Type B pancreatic cell (in vitro differentiated cells): Measurements from ENCODE around the gene RANGAP1. TPM values are rescaled to one million over a fixed set of nuclear protein-coding genes. Genes with fewer than 3 reads are reported as not detected.

ENCODE experiments used
- DNase-seq: peaks from one replicate; pipeline ENCODE4 v3.0.0; 2021; ENCODE audit warnings: mixed read lengths; ENCODE audit not compliant: unreplicated experiment; ENCODE audit errors: extremely low spot score
- H3K27ac Mint-ChIP-seq: 2 replicates; pipeline ENCODE4 v1.8.0; 2021; ENCODE audit warnings: mild to moderate bottlenecking, mixed read lengths
- H3K27me3 Mint-ChIP-seq: 2 replicates; pipeline ENCODE4 v1.8.0; 2021; ENCODE audit warnings: mixed read lengths
- H3K36me3 Mint-ChIP-seq: 2 replicates; pipeline ENCODE4 v1.8.0; 2021; ENCODE audit warnings: mixed read lengths
- H3K4me1 Mint-ChIP-seq: one replicate; pipeline ENCODE4 v1.8.0; 2021; ENCODE audit warnings: mixed read lengths; ENCODE audit not compliant: unreplicated experiment
- H3K4me3 Mint-ChIP-seq: 2 replicates; pipeline ENCODE4 v1.8.0; 2021; ENCODE audit warnings: mild to moderate bottlenecking, mixed read lengths
- H3K9me3 Mint-ChIP-seq: 2 replicates; pipeline ENCODE4 v1.8.0; 2021; ENCODE audit warnings: mixed read lengths
- total RNA-seq: library from RNA; stranded (reverse); gene quantifications from 2 replicates; pipeline ENCODE4 v1.2.1, GENCODE V29; 2021; ENCODE audit warnings: low replicate concordance
- TF ChIP-seq, protein P1 (sequence below): fragments of 200-600 bp; sonication (generic); conservative IDR thresholded peaks from 2 replicates; pipeline ENCODE4 v1.5.0; 2021; ENCODE audit warnings: antibody characterized with exemption, mild to moderate bottlenecking

RANGAP1 gene
- total RNA-seq, 1 donor from 2014 or later: 83.7 TPM

DNA sequence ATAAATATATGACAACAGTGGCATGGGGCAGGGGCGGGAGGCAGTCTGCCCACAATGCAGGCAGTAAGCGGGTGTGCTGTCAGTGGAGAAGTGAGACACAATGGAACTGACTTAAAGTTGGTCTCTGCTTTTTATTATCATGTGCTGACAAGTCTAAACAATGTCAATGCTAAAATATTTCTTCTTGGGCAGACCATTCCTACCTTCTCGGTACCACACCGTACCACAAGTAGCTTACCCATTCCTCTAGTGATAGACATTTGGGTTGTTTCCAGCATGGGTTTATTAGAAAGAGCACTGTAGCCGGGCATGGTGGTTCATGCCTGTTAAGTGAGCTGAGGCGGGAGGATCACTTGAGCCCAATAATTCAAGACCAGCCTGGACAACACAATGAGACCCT is 42.6 kb downstream of the RANGAP1 start:
- H3K4me3 Mint-ChIP-seq: no peak overlapping the region
- no peaks in the 10 kb centered on the region for H3K27me3 Mint-ChIP-seq
- no peak for DNase-seq
- peaks cover 4% of the 10 kb centered on the region for H3K4me1 Mint-ChIP-seq
- no peak overlapping the region for H3K27ac Mint-ChIP-seq
- peaks cover 4% of the 10 kb centered on the region for H3K36me3 Mint-ChIP-seq
- TF ChIP-seq, protein P1, sequence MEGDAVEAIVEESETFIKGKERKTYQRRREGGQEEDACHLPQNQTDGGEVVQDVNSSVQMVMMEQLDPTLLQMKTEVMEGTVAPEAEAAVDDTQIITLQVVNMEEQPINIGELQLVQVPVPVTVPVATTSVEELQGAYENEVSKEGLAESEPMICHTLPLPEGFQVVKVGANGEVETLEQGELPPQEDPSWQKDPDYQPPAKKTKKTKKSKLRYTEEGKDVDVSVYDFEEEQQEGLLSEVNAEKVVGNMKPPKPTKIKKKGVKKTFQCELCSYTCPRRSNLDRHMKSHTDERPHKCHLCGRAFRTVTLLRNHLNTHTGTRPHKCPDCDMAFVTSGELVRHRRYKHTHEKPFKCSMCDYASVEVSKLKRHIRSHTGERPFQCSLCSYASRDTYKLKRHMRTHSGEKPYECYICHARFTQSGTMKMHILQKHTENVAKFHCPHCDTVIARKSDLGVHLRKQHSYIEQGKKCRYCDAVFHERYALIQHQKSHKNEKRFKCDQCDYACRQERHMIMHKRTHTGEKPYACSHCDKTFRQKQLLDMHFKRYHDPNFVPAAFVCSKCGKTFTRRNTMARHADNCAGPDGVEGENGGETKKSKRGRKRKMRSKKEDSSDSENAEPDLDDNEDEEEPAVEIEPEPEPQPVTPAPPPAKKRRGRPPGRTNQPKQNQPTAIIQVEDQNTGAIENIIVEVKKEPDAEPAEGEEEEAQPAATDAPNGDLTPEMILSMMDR: no peak
- H3K9me3 Mint-ChIP-seq: no peaks in the 10 kb centered on the region

DNA sequence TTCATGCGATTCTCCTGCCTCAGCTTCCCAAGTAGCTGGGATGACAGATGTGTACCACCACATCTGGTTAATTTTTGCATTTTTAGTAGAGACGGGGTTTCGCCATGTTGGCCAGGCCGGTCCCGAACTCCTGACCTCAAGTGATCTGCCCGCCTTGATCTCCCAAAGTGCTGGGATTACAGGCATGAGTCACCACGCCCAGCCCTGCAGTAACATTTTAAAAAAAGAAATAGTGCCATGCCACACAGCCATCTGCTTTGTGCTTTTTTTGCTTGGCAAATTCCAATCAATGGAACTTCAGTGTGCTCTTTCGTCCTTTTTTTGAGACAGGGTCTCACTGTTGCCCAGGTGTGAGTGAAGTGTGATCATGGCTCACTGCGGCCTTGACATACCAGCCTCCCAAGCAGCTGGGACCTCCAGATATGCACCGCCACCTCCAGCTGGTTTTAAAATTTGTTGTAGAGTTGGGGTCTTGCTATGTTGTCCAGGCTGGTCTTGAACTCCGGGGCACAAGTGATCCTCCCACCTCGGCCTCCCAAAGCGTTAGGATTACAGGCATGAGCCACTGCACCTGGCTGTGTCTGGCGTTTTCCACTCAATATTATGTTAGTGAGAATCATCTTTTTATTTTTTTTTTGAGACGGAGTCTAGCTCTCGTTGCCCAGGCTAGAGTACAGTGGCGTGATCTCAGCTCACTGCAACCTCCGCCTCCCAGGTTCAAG is 43.4 kb downstream of the RANGAP1 start:
- TF ChIP-seq, protein P1: no peak
- no peak for DNase-seq
- Mint-ChIP-seq H3K4me3 (no peak overlapping the region), H3K27me3 (no peaks in the 10 kb centered on the region), H3K9me3 (no peaks in the 10 kb centered on the region), H3K27ac (no peak overlapping the region), H3K4me1 (peaks cover 4% of the 10 kb centered on the region), H3K36me3 (peaks cover under 1% of the 10 kb centered on the region)

DNA sequence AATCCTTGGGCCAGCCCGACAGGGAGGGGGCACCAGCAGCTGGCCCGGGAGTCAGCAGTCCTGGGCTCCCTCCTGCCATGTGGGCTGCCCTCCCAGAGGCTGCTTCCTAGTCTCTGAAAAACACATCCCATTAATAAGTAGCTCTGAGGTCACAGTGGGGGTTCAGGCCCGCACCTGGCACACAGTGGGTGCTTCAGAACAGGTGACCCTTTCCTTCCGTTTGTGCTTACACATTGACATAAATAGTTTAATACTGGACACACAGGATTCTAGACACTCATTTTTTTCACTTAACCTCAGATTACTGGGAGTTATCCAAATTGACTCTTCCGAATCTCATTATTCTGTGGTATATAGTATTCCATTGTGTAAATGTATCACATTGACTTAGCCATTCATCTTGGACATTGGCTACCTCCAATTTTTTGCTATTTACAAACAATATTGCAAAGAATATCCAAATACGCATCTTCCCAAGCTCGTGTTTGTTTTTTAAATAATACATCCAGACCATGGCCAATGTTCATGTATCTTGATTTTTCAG is 44.8 kb downstream of the RANGAP1 start:
- H3K36me3 Mint-ChIP-seq: no peaks in the 10 kb centered on the region

DNA sequence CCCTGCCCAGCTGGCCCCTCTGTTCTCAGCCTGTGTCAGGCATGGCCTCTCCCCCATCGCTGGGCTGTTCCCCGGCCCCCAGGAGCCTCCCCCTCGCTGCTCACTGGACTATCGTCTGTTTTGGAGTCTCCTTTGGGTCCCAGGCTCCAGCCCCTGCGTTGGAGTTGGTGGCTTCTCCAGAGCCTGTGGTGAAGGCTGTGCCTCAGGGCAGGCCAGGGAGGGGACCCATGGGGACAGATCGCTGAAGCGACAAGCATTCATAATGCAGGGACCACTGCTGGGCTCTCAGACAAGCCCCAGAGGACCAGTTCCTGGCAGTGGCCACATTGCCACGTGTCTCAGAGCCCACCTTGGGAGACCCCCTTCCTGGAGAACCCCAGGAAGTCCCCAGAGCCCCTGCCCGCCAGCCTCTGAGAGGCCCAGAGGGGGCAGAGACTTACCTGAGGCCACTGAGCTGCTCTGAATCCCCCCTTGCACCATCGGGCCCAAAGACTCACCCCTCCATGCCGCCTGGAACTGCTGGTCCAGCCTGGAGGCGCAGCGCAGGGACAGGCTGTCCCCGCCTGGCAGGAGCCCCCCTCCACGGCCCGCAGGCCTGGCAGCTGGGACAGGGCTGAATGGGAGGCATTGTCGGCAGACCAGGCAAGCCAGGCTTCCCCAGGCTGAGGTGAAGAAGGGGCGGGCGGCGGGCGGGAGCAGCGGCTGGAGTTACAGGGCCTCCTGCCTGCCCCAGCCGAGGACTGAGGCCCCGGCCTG is 45.4 kb downstream of the RANGAP1 start, which contains the start of gene CHADL:
CHADL (minus strand) TSS at position 555 of the 756 bp plus-strand sequence; CDS start at position 505, 50 bp downstream.
- Mint-ChIP-seq H3K27me3 (peaks cover 3% of the 10 kb centered on the region), H3K36me3 (no peaks in the 10 kb centered on the region), H3K4me1 (peaks cover 4% of the 10 kb centered on the region), H3K9me3 (no peaks in the 10 kb centered on the region), H3K4me3 (peak within 1 kb of the TSS; percentile 45), H3K27ac (no peak within 1 kb of the TSS)
- DNase-seq: no peak
- TF ChIP-seq, protein P1: no peak

More for the DNA sequence above, 44.8 kb downstream of the RANGAP1 start:
- H3K27me3 Mint-ChIP-seq: peaks cover 3% of the 10 kb centered on the region
- TF ChIP-seq, protein P1: no peak
- no peak overlapping the region for H3K27ac Mint-ChIP-seq
- H3K4me1 Mint-ChIP-seq: peaks cover 4% of the 10 kb centered on the region
- DNase-seq: no peak
- no peak overlapping the region for H3K4me3 Mint-ChIP-seq
- no peaks in the 10 kb centered on the region for H3K9me3 Mint-ChIP-seq

DNA sequence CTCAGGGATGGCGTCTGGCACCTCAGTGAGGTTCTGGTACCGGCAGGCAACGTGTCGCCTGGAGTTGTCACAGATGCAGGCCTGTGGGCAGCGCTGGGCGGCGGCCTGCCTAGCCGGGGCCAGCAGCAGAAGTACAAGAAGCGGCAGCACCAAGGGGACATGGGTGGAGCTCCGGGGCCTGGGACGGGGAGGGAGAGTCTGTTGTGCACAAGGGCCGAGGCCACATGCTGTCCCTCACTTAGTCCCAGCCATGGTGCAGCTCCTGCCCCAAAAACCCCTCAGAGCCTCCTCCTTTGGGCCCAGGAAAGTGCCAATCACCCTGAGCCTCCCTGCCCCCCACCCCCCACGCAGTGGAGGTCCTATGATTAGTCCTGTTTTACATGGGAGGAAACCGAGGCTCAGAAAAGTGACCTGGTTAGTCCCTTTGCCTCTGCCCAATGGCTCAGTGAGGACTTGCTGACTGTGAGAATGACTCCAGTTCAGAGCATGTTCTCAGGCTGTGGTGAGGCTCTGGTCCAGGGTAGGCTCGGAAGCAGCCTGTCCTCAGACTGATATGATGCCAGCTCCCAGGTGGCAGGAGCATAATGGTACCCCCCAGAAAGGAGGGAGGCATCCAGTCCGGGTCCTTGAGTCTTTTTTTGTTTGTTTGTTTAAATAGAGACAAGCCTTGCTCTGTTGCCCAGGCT is 46.4 kb downstream of the RANGAP1 start:
- no peak for DNase-seq
- H3K4me1 Mint-ChIP-seq: peaks cover 4% of the 10 kb centered on the region
- no peak overlapping the region for H3K27ac Mint-ChIP-seq
- no peaks in the 10 kb centered on the region for H3K9me3 Mint-ChIP-seq
- TF ChIP-seq, protein P1: no peak
- peak overlapping the region; percentile 79 for H3K4me3 Mint-ChIP-seq
- H3K36me3 Mint-ChIP-seq: no peaks in the 10 kb centered on the region
- peaks cover 3% of the 10 kb centered on the region for H3K27me3 Mint-ChIP-seq
